H1 (cell line): ENCODE data around the gene C3orf80. TPM values are rescaled to one million over a fixed set of nuclear protein-coding genes. Genes with fewer than 3 reads are reported as not detected.
A peak's percentile ranks its signal among the peaks of the same experiment; 100 is the strongest.

Experiments used
- CEBPB ChIP-seq: IDR thresholded peaks from 2 replicates; pipeline ENCODE4 v1.6.1; 2012; ENCODE audit warnings: low read depth, low read length
- polyA plus RNA-seq, 7 experiments: library from polyadenylated mRNA; depleted of rRNA in 3 of 7; stranded (reverse) in 5 of 7; unstranded in 2 of 7; fragments of >200 nt in 5 of 7; fragments of 200-250 nt in 2 of 7; gene quantifications; 1 replicate in 5 of 7; 2 replicates in 1 of 7; 4 replicates in 1 of 7; pipeline versions ENCODE4 v1.2.1 to v1.2.3, GENCODE V29; 2011 to 2013; ENCODE audit warnings: missing spikeins in 2 of 7, mixed read lengths in 2 of 7
- total RNA-seq: library from RNA; stranded (reverse); fragmentation: NEBNext Ultra II Directional; extraction: Animal tissue kit (Norgen Biotek cat#: 25700); gene quantifications from 2 replicates; pipeline ENCODE4 v1.2.1, GENCODE V29; 2021
- TF ChIP-seq, protein P1 (sequence below): IDR thresholded peaks from 2 replicates; pipeline ENCODE4 v1.6.1; 2011; ENCODE audit warnings: low read depth, mild to moderate bottlenecking, low read length; ENCODE audit not compliant: insufficient read depth
- TF ChIP-seq, protein P2 (sequence below): IDR thresholded peaks from 2 replicates; pipeline ENCODE4 v1.6.1; 2011; ENCODE audit warnings: low read length, improper control_type of control experiment

C3orf80 gene
- total and polyA plus RNA-seq, 2 of the 8 experiments (the other 6 are each of a cell fraction or from before 2014, with no cell fraction given), result 0.57 to 1.1 TPM

DNA sequence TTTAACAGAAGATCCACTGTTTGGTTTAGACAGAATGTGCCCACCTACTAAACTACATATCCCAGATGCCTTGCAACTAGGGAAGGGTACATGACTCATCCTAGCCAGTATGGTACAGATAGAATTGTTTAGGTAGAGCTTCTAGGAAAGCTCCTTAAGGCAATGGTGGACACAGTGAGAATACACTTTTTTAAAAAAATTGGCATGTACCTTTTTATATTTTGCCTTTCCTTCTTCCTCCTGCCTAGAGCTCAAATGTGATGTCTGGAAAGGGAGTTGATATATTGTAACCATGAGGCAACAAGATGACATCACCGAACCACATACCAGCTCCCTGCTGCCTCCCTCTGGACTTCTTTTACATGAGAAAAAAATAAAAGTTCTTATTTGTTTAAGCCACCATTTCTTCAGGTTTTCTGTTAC lies 14.4 kb upstream of the C3orf80 start (continued):
- TF ChIP-seq, protein P1, sequence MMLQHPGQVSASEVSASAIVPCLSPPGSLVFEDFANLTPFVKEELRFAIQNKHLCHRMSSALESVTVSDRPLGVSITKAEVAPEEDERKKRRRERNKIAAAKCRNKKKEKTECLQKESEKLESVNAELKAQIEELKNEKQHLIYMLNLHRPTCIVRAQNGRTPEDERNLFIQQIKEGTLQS, result 0 out of 2 replicates have a peak, but pooled peaks have one; percentile 18
- TF ChIP-seq, protein P2, sequence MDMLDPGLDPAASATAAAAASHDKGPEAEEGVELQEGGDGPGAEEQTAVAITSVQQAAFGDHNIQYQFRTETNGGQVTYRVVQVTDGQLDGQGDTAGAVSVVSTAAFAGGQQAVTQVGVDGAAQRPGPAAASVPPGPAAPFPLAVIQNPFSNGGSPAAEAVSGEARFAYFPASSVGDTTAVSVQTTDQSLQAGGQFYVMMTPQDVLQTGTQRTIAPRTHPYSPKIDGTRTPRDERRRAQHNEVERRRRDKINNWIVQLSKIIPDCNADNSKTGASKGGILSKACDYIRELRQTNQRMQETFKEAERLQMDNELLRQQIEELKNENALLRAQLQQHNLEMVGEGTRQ, result no peak
- TF ChIP-seq CEBPB, result 0 out of 2 replicates have a peak, but pooled peaks have one; percentile 52
- TF ChIP-seq, all 59 proteins: peak for 8
